NCI-H128 (cell line): Measurements from ENCODE around the gene GNAT1.

Experiments used
- DNase-seq: peaks from one replicate; lab custom pipeline; 2025; ENCODE audit not compliant: unreplicated experiment; lab: John Stamatoyannopoulos, UW

The GNAT1 gene

DNA sequence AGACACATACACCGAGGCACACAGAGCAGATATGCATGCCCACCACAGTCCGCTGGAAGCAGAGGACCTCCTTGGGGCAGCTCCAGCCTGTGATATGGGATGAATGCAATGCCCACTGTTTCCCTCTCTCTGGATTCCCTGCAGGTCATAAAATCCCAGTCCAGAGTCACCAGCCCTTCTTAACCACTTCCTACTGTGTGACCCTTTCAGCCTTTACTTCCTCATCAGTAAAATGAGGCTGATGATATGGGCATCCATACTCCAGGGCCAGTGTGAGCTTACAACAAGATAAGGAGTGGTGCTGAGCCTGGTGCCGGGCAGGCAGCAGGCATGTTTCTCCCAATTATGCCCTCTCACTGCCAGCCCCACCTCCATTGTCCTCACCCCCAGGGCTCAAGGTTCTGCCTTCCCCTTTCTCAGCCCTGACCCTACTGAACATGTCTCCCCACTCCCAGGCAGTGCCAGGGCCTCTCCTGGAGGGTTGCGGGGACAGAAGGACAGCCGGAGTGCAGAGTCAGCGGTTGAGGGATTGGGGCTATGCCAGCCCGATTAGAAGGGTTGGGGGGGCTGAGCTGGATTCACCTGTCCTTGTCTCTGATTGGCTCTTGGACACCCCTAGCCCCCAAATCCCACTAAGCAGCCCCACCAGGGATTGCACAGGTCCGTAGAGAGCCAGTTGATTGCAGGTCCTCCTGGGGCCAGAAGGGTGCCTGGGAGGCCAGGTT, at the start of gene GNAT1:
Gene GNAT1 (plus strand): TSS at position 675 of the 725 bp plus-strand sequence. CDS start 116 bp downstream, outside the sequence.
- no peak for DNase-seq

DNA sequence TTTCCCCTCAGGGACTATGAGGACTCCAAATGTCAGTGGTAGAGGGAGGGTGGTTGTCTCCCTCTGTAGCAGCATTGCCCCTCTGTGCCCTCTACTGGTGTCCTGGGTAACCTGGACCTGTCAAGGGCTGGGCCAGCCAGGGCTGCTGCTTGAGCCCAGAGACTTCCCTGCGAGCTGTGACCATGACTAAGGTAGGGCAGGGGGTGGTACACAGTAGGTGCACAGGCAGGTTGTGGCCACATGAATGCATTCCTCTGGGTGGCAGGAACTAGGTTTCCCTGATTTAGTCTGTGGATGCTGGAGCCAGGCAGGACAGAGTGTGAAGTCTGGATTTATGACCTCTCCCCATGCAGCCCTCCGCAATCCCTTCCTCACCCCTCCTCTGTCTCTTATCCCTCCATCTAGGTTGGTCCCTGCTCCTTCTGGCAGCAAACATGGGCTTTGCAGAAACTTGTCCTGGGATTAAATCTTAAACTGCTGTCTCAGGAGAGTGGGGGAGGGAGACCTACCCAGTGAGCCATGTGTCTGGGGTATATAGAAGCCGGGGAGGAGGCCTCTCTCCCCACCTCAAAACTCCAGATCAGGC, 45.0 kb upstream of the GNAT1 start:
- no peak for DNase-seq

DNA sequence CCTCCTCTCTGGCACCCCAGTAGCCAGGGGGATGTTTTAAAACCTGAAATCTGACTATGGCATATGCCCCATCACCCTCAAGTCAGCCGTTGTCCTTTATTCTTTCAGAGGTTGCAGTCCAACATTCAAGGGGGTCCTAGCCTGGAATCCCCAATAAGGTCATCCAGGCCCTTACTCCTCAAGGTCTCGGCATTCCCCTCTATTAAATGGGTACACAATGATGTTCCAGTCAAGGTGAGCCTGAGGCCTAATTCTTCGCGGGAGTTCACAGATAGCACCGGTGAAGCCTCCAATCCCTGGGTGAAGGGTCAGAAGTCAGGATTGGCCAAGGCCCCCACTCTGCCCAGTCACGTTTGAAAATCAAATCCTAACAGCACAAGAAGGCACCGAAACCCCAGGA, 44.4 kb upstream of the GNAT1 start:
- DNase-seq: no peak

DNA sequence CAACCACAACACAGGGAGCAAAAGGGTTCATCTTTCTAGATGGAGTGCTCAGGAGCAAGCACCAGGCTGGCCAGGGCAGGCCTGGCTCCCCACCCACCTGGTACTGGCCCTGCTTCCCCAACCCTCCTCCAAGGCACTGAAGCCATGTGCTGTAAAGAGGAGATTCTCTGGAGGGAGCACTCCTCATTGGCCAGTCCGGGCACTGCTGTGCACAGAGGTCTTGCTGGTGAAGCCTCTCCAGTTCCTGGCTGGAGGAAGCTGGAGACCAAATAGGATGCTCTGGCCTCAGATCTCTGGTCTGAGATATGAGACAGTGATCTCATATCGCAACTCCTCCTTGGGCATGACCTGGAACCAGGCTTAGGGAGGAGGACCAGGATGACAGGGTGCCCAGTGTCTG, 44.0 kb upstream of the GNAT1 start:
- no peak for DNase-seq

DNA sequence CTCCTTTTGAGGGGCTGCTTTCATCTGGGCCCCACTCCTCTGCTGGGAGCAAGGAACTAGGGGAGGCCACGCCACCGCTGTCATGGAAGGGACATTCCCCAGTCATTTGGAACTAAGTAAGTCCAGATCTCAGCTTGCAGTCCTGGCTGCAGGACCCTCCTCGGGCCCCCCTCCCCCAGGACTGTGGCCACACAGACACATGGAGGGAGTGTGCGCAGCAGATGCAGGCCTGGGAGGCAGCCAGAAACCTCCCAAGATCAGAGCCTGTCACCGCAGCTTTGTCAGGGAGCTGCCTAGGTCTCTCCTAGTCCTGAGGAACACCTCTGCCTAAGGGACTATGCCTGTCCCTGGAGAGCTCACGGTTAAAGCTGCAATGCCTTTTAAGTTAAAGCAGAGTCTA, 43.5 kb upstream of the GNAT1 start:
- DNase-seq: no peak

DNA sequence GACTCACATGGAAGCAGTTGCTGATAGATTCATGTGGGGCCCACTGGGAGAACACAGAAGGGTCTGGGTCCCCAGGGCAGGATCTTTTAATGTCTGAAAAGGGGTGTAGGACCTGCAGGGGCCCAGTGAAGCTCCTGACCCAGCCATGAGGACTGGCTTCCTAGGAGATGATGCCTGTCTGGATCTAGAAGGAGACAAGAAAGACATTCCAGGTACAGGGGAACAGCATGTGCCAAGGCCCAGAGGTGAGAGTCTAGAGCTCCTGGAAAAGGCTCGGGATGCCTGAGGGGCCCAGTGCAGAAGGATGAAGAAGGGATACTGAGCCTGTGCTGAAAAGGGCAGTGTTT, 41.0 kb upstream of the GNAT1 start:
- no peak for DNase-seq

DNA sequence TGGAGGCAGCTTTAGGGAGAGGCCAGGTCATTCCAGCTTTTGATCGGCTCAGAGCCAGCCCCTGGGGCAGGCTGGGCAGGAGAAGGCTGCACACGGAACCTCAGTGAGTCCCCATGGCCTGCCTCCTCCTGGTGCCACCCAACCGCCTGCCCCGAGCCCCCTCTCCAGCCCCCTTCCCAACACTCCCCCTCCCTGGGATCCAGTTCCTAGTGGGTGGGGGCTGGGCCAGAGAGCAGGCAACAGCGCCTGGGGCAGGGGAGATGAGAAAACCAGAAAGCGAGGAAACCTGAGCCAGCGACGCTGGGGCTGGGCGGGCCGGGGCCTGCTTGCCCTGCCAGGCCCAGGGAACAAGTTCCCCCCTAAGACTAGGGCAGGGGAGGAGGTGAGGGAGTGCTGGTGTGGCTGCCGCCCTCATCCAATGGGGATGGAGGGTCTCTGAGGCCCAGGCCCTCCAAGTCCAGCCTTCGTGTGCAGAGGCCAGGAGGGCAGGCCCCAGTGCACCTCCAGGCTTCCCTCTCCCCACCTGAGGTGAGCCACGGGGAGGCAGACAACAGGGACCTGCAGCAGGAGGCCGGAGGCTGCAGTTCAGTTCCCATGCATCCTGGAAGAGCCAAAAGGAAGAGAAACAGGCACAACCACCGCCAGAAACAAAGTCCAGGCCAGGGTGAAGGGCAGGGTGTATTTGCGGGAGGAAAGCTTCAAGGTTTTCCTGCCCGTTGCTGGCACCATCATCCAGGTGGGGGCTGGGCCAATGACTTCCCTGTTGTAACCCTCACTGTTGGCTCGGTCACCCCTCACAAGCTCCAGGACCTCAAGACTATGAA, 40.3 kb upstream of the GNAT1 start:
- no peak for DNase-seq

DNA sequence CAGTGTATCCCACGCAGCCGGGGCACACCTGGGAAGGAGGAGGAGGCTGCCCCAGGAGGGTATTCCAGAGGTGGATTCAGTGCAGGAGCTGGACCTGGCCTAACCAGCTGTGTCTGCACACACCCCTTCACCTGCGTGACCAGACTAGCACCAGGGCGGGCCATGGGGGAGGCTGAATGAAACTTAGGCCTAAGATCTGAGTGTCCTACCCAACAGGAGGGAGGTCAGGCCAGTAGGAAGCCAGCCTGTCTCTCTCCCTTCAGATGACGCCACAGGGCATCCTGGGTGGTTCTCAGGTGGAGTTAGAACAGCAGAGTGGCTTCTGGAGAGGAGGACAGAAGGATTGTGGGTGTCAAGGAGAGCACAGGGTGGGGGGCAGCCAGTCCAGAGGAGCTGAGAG, 39.7 kb upstream of the GNAT1 start:
- DNase-seq: no peak

DNA sequence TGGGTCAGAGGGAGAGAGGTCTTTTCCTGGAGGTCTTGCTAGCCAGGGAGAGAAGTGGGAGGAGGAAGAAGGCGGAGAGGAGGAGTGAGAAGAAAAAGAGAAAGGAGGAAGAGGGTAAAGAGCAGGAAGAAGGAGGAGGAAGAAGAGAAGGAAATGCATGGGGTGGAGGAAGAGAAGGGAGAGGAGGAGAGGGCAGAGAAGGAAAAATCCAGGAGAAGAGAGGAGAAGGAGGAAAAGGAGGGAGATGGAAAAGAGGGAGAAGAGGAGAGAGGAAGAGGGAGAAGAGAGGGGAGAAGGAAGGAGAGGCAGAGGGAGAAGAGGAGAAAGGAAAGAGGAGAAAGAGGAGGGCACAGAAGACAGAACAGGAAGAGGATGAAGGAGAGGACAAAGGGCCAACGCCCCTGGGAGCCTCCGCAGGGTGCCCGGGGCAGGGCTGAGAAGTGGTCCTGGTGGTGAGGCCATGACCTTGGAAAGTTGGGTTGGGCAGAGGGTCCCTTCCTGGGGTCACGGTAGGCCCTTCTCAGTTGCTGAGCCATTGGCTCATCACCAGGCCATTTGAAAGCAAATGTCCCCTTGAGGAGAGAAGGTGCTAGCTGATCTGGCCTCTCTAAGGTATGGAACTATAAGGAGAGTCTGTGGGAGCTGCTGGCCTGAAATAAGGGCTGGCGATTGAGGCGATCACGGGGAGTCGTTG, 37.5 kb upstream of the GNAT1 start:
- DNase-seq: no peak

DNA sequence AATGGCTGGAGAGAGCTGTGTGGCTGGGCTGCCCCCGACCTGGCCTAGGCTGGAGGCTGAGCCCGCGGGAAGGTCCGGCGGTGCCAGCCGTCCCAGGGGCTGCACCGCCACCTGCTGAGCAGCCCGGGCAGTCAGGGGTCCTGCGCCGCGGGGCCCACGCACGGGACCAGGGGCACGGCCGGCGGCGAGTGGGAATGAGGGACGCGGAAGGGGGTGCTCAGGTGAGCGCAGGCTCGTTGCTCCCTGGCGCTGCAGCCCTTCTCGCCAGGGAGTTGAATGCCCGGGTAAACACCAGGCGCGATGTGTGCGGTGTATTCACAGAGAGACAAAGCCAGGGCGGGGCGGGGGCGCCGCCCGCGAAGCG, 37.0 kb upstream of the GNAT1 start:
- DNase-seq: no peak

DNA sequence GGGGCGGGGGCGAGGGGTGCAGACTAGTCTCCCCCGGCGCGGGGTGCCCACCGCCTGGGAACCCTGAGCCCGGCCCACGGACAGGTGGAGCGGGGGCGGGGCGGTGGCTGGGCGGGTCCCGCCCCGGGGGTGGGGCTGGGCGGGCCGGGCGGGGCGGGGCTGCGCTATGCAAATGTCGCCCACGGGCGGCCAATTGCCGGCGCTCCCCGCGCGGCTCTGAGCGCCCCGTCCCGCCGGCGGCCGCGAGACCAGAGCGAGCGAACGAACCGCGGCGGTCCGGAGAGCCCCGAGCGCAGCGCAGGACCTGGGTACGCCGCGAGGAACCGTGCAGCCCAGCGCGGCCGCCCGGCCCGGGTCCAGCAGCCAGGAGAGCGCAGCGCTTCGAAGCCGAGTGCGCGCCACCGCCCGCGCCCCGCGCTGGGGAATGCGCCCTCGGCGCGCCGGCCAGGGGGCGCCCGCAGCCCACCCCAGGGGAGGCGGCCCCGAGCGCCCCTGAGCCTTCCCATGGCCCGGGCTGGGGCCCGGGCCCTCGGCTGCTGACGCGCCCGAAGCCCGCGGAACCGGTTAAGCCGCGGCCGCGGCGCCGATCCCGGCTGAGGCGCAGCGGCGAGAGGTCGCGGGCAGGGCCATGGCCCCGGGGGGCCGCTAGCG, 36.4 kb upstream of the GNAT1 start, which contains the start of gene SEMA3F:
Gene SEMA3F (plus strand): TSS at position 485 of the 651 bp plus-strand sequence. CDS start 4,299 bp downstream, outside the sequence.
- peak; percentile 29 for DNase-seq

DNA sequence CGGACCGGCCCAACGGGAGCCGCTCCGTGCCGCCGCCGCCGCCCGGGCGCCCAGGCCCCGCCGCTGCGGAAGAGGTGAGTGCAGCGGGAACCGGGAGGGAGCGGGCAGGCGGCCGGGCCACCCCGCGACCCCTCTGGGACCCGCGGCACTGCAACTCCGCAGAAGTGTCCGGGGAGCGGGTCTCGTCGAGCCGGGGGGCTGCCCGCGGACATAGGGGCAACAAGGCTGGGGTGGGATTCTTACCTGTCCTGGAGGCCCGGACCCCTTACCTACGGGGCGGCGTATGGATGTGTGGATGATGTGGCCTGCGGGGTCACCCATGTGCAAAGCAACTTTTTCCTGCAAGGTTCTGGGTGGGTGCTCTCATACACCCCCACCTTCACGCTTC, 35.9 kb upstream of the GNAT1 start:
- no peak for DNase-seq

DNA sequence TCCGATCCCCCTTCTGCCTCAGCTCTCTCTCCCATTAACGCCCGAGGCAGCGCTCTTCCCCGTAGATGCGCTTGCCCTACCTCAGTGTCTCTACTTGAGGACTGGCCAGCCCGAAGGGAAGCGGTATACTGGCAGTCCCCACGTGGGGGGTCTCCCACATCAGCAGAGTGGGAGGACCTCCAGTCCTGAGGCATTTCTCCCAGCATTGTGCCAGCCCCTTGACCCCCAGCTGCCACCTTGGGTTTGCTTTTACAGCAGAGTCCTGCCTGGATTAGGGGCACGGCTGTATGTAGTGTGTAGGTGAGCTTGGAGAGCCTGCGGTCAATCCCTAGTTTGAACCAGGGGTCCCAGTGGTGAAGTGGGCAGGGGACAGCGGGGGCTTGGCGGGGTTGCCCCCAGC, 35.5 kb upstream of the GNAT1 start:
- no peak for DNase-seq

DNA sequence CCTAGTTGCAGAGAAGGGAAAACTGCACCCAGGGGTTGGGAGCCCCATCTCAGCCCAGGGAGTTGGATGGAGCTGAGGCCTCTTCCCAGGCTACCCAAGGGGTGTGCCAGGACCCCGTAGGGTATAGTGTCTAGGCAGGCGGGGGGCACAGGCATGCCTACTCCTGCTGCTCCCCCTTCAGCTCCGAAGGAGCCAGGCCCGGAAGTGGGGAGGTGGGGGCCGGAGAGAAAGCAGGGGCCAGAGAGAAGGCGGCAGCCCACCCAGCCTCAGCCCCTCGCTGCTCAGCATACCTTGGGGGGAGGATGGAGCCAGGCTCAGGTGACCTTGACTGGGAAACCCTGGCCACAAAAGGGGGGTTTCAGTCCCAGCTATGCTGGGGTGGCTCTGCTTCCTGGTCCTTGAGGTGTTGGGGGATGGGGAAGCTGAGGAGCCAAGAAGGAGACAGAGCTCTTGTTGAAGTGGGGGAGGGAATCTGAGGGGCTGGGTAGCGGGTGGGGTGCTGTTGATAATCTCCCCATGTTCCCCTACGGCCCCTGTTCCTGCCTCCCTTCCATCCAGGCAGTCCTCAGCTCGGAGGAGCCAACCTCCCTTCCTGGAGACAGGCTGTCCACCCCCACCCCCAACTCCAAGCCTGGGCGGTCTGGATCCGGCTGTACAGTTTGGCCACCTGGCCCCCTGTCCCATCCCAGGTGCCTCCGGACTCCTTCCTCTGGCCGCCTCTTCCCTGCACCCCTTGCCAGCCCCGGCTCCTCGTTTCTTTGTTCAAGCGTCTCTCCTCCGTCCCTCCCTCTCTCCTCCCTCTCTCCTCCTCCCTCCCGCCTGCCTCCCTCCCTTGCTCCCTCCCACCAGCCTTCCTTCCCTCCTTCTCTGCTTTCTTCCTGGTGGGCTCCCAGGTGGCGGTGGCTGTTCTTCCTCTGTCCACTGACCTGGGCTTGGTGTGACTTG, 34.6 kb upstream of the GNAT1 start:
- no peak for DNase-seq

DNA sequence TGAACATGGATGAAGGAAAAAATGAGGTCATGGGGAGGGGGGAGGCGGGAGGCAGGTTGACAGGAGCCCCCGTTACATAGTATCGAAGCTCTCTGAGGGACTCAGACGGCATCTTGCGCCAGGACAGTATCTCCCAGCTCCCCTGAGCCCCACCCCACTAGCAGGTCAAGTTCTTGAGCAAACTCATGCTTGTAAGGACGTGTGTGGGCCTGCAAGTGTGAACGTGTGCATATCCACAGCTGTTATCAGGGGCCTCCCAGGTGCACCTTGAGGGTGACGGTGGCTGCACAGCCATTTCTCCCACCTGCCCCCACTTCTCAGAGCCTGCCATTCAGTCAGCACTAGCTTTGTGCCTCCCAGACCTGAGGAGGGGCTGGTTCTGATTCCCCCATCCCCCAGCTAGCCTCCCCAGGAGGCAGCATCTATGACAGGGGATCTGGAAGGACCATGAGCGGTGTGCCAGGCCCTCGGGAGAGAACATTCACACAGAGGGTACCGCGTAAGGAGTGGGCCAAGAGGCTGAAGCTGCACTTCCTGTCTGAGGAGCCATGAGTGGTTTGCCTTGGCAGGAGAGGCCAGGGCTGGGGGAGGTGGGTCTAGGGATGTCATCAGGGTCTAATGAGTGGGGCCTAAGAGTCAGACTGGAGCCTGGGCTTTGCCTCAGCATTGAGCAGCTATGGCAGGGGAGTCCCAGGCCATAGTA, 33.4 kb upstream of the GNAT1 start:
- no peak for DNase-seq

DNA sequence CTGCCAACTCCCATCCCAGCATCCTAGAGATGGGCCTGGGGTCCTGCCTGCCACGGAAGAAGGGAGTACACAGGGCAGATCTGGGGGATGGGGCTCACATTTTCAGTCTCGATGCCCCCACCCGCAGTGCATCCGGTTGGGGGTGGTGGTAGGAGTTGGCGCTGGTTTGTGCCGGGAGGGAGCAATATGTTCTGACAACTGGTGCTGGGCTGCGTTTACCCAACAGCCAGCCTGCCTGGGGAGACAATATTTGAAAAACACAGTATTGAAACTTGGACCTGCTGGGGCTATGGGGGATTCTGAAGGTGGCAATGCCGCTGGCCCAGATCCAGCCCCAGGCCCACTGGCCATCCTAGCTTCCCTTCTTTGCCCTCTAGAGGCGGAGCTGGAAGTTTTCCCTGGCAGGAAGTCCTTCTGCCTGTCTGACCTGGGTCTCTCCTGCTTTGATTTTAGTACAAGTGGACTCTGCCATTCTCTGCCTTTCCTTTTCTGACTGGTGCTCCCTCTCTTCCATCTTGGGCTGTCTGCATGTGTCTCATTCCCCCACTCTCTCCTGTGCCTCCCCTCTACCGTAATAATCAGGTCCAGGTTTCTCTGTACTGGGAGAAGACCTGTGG, 32.8 kb upstream of the GNAT1 start:
- no peak for DNase-seq

DNA sequence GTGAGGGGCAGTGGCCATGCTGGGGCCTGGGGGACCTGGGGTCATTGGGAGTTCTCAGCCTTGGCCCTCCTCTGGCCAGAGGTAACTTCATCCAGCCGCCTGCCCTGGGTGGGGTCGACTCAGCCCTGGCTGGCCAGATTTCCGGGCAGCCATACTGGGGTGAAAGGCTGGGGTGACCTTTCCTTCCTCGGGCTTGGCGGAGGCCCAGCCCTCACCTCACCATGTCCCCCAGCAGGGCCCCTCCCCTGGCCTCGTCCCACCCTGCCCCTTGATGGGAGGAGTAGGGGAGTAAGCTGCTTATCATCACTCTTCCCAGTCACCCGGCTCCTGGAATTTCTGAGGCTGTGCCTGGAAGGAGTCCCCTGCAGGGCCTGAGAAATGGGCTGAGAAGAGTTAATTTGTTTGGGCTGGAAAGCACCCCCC, 30.8 kb upstream of the GNAT1 start:
- no peak for DNase-seq

DNA sequence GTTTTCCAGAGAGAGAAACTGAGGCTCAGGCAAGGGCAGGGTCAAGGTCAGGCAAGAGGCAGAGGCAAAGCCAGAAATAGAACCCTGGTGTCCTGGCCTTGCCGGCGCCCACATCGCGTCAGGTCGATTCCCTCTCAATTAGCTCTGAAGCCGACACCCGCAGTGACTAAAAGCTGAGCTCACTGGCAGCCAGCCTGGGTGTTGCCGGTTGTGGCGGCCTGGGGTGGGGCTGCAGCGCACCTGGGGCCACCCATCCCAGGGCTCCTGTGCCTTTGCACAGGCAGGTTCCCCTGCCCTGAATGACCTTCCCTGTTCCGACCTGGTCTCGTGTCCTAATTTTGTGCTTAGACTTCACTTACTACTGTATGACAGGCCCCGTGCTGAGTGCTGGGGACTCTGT, 30.1 kb upstream of the GNAT1 start:
- DNase-seq: no peak
